Measurements from ENCODE around the gene SDCBP2. TPM values are rescaled to one million over a fixed set of nuclear protein-coding genes. Genes with fewer than 3 reads are reported as not detected.

SDCBP2 gene
- total and polyA plus RNA-seq, 2 of the 13 experiments (the other 11 are each of a cell fraction or from before 2014, with no cell fraction given) = 1.2 to 2.4 TPM

DNA sequence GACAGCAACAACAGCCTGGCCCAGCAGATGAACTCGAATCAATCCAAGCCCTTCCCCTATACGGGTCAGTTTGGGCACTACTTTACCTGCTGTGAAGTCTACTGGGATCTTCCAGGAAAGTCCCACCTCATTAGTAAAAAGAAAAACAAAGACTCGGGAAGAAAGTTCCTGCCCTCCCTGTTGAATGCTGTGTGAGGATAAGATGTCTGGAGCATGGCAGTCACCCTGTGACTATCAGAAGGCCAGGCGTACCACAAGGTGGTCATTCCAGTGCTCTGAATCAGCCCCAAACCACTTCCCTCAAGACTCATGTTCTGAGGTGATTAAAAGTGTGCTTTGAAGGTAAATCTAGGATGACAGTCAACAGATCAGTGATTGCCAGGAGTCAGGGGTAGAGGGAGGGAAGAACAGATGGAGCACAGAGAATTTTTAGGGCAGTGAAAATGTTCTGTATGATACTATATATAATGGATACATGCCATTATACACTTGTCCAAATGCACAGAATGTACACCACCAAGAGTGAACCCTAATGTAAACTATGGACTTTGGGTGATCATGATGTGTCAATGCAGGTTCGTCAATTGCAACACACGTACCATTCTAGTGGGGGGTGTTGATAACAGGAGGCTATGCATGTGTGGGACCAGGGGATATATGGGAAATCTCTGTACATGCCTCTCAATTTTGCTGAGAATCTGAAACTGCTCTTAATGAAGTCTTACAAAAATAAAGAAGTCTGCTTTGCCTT, 49.2 kb upstream of the SDCBP2 start (continued):
- TF ChIP-seq, protein P1, sequence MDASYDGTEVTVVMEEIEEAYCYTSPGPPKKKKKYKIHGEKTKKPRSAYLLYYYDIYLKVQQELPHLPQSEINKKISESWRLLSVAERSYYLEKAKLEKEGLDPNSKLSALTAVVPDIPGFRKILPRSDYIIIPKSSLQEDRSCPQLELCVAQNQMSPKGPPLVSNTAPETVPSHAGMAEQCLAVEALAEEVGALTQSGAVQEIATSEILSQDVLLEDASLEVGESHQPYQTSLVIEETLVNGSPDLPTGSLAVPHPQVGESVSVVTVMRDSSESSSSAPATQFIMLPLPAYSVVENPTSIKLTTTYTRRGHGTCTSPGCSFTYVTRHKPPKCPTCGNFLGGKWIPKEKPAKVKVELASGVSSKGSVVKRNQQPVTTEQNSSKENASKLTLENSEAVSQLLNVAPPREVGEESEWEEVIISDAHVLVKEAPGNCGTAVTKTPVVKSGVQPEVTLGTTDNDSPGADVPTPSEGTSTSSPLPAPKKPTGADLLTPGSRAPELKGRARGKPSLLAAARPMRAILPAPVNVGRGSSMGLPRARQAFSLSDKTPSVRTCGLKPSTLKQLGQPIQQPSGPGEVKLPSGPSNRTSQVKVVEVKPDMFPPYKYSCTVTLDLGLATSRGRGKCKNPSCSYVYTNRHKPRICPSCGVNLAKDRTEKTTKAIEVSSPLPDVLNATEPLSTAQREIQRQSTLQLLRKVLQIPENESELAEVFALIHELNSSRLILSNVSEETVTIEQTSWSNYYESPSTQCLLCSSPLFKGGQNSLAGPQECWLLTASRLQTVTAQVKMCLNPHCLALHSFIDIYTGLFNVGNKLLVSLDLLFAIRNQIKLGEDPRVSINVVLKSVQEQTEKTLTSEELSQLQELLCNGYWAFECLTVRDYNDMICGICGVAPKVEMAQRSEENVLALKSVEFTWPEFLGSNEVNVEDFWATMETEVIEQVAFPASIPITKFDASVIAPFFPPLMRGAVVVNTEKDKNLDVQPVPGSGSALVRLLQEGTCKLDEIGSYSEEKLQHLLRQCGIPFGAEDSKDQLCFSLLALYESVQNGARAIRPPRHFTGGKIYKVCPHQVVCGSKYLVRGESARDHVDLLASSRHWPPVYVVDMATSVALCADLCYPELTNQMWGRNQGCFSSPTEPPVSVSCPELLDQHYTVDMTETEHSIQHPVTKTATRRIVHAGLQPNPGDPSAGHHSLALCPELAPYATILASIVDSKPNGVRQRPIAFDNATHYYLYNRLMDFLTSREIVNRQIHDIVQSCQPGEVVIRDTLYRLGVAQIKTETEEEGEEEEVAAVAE (CRISPR knock-in tag; IDR thresholded peaks at IDR 0.05; ENCODE audit: borderline replicate concordance) = no peak
- no peak for TF ChIP-seq PAWR (CRISPR knock-in tag; IDR thresholded peaks at IDR 0.05; ENCODE audit: borderline replicate concordance)
- no peak for TF ChIP-seq ZSCAN20 (CRISPR knock-in tag; IDR thresholded peaks at IDR 0.05; ENCODE audit: borderline replicate concordance)
- no peak for TF ChIP-seq ZNF335 (CRISPR knock-in tag; IDR thresholded peaks at IDR 0.05)
- no peak for TF ChIP-seq FOXJ3 (CRISPR knock-in tag; IDR thresholded peaks at IDR 0.05; ENCODE audit: borderline replicate concordance)
- TF ChIP-seq MIER2 (CRISPR knock-in tag; IDR thresholded peaks at IDR 0.05) = no peak
- TF ChIP-seq U2AF2 (IDR thresholded peaks at IDR 0.05; ENCODE audit: low read depth, low read length) = no peak
- peak; percentile 80 for TF ChIP-seq HNF4G (IDR thresholded peaks at IDR 0.05; ENCODE audit: borderline replicate concordance, low read depth, low read length)
- TF ChIP-seq HNF4G (CRISPR knock-in tag; IDR thresholded peaks at IDR 0.05; ENCODE audit: borderline replicate concordance, low read depth) = no peak
- no peak for TF ChIP-seq ZNF235 (CRISPR knock-in tag; IDR thresholded peaks at IDR 0.05; ENCODE audit: borderline replicate concordance)
- TF ChIP-seq NCOR1 (IDR thresholded peaks at IDR 0.05; ENCODE audit: borderline replicate concordance, low read length) = peak; percentile 86
- TF ChIP-seq, protein P2, sequence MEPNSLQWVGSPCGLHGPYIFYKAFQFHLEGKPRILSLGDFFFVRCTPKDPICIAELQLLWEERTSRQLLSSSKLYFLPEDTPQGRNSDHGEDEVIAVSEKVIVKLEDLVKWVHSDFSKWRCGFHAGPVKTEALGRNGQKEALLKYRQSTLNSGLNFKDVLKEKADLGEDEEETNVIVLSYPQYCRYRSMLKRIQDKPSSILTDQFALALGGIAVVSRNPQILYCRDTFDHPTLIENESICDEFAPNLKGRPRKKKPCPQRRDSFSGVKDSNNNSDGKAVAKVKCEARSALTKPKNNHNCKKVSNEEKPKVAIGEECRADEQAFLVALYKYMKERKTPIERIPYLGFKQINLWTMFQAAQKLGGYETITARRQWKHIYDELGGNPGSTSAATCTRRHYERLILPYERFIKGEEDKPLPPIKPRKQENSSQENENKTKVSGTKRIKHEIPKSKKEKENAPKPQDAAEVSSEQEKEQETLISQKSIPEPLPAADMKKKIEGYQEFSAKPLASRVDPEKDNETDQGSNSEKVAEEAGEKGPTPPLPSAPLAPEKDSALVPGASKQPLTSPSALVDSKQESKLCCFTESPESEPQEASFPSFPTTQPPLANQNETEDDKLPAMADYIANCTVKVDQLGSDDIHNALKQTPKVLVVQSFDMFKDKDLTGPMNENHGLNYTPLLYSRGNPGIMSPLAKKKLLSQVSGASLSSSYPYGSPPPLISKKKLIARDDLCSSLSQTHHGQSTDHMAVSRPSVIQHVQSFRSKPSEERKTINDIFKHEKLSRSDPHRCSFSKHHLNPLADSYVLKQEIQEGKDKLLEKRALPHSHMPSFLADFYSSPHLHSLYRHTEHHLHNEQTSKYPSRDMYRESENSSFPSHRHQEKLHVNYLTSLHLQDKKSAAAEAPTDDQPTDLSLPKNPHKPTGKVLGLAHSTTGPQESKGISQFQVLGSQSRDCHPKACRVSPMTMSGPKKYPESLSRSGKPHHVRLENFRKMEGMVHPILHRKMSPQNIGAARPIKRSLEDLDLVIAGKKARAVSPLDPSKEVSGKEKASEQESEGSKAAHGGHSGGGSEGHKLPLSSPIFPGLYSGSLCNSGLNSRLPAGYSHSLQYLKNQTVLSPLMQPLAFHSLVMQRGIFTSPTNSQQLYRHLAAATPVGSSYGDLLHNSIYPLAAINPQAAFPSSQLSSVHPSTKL (CRISPR knock-in tag; IDR thresholded peaks at IDR 0.05) = no peak
